Colonic mucosa (tissue), 4 donors: ENCODE data around the gene MEIS2. TPM values are rescaled to one million over a fixed set of nuclear protein-coding genes. Genes with fewer than 3 reads are reported as not detected.

Experiments
- DNase-seq: peaks from one replicate; pipeline ENCODE4 v3.0.0-alpha.2; 2020
- H3K27ac ChIP-seq: fragments of 200-600 bp; one replicate; pipeline ENCODE4 v1.8.0; 2021
- H3K27me3 ChIP-seq: fragments of 200-600 bp; one replicate; pipeline ENCODE4 v1.8.0; 2021
- H3K36me3 ChIP-seq: fragments of 200-600 bp; one replicate; pipeline ENCODE4 v1.8.0; 2021
- H3K4me1 ChIP-seq: fragments of 200-600 bp; one replicate; pipeline ENCODE4 v1.8.0; 2021; ENCODE audit warnings: mild to moderate bottlenecking
- H3K4me3 ChIP-seq: fragments of 200-600 bp; one replicate; pipeline ENCODE4 v1.8.0; 2021
- H3K9ac ChIP-seq, 2 donors: one replicate each; pipeline ENCODE4 v1.7.0; 2013; ENCODE audit warnings: control low read depth in 2 of 2, low read depth in 2 of 2, low read length in 2 of 2
- H3K9me3 ChIP-seq: fragments of 200-600 bp; one replicate; pipeline ENCODE4 v1.8.0; 2021
- CTCF ChIP-seq: fragments of 200-600 bp; IDR thresholded peaks from one replicate; pipeline ENCODE4 v1.8.0; 2022; ENCODE audit warnings: antibody characterized with exemption, mild to moderate bottlenecking
- intact Hi-C: fragments of 100-400 bp; cut with DNase I; formaldehyde crosslinking; loops from one replicate; pipeline ENCODE4 v1.14.1; 2022
- total RNA-seq, 2 donors: library from RNA; stranded (reverse); fragmentation: NEBNext Ultra II Directional in 1 of 2; extraction: Animal tissue kit (Norgen Biotek cat#: 25700) in 1 of 2; gene quantifications; one replicate each; pipeline ENCODE4 v1.2.1, GENCODE V29; 2021
- donor health status: healthy.
- donor health status: DM: no; HTN: no; CAD: no.
- donor health status: DM: no; HTN: no; CAD: no.

The MEIS2 gene
- total RNA-seq, 2 donors from 2014 or later, result 1.7 to 7.6 TPM

- Histone ChIP-seq H3K27me3 (peaks cover 52% of the 10 kb centered on the region), H3K4me3 (peak overlapping the region; percentile 48), H3K36me3 (no peaks in the 10 kb centered on the region), H3K4me1 (no peaks in the 10 kb centered on the region), H3K27ac (peak overlapping the region; percentile 83), H3K9me3 (no peaks in the 10 kb centered on the region), H3K9ac (no peak overlapping the region)
- no peak for DNase-seq
- no peak for TF ChIP-seq CTCF
- intact Hi-C loops, result no loop called here
Observed at GRCh38 chr15:37102305-37103162, 2.2 kb upstream of the MEIS2 start.

DNA sequence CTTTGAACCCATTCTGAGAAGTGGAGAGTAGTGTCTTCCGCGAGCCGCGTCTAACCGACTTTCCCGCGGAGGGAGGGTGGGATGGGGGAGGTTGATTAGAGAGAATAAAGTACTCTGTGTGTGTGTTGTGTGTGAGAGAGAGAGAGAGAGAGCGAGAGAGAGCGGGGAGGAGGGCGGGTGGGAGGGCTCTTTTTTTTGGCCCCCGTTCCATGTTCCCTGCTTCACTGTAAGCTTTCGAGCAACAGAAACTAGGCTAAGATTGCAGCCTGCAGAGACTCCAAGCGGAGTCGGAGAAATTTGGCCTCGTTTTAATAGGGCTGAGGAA, 1.6 kb upstream of the MEIS2 start:
- Histone ChIP-seq H3K4me1 (no peaks in the 10 kb centered on the region), H3K9me3 (no peaks in the 10 kb centered on the region), H3K27ac (peak overlapping the region; percentile 83), H3K9ac (peak overlapping the region; percentile 62 to 65), H3K36me3 (no peaks in the 10 kb centered on the region), H3K27me3 (peaks cover 52% of the 10 kb centered on the region), H3K4me3 (peak overlapping the region; percentile 48)
- DNase-seq, result no peak
- no peak for TF ChIP-seq CTCF
- intact Hi-C loops, result no loop called here

GRCh38 chr15:37100966-37101215, 542 bp upstream of the MEIS2 start:
- intact Hi-C loops, result no loop called here
- peak overlapping the region; percentile 48 for H3K4me3 ChIP-seq
- peak overlapping the region; percentile 62 to 65 for H3K9ac ChIP-seq
- no peaks in the 10 kb centered on the region for H3K36me3 ChIP-seq
- peaks cover 54% of the 10 kb centered on the region for H3K27me3 ChIP-seq
- H3K27ac ChIP-seq, result peak overlapping the region; percentile 83
- no peaks in the 10 kb centered on the region for H3K4me1 ChIP-seq
- no peak for TF ChIP-seq CTCF
- no peak for DNase-seq
- H3K9me3 ChIP-seq, result no peaks in the 10 kb centered on the region

GRCh38 chr15:37099319-37100108, 835 bp downstream of the MEIS2 start:
- Histone ChIP-seq H3K9me3 (no peaks in the 10 kb centered on the region), H3K4me1 (no peaks in the 10 kb centered on the region), H3K9ac (peak overlapping the region; percentile 58 to 68), H3K27ac (peak overlapping the region; percentile 83), H3K36me3 (no peaks in the 10 kb centered on the region), H3K4me3 (peak overlapping the region; percentile 48), H3K27me3 (peaks cover 62% of the 10 kb centered on the region)
- intact Hi-C loops, result no loop called here
- DNase-seq, result no peak
- TF ChIP-seq CTCF, result no peak

DNA sequence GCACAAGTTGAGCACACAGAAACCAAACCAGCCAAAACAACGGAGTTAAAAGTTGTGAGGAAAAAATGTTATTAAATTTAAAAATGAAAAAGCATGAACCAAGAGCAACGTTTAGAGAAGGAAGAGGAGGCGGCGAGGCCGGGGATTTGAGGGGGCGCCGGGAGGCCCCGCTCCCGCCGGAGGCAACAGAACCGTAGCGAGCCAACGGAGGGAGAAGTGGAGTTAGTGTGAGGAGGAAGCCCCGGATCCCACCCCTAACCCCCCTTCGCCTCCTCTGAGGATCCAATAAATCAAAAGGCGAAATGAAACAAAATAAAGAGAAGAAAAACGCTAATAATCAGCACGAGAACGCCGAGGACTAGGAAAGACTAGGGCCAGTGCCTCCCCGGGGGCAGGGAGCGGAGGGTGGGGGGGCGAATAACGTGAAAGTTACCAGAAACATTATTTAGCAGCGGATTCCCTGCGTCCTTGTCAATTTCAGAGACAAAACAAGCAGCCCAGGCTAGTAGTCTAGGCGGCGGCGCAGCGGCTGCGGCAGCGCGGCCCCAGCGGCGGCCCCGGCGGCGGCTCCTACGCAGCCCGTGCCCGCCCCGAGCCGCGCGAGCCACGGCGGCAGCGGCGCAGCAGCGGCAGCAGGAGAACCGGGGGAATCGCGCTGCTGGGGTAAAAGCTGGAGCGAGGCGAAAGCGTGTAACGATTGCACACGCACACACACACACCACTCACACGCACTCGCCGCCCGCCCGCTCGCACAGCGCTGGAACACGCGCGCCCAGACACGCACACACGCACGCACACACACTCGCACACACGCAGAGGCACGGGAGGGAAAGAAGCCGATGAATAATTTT, 1.7 kb downstream of the MEIS2 start:
- no peak for DNase-seq

More for the DNA sequence above, 1.7 kb downstream of the MEIS2 start:
- Histone ChIP-seq H3K27me3 (peaks cover 56% of the 10 kb centered on the region), H3K4me3 (peak overlapping the region; percentile 30), H3K27ac (peak overlapping the region; percentile 14), H3K9me3 (no peaks in the 10 kb centered on the region), H3K9ac (peak overlapping the region; percentile 51 to 57), H3K36me3 (no peaks in the 10 kb centered on the region), H3K4me1 (no peaks in the 10 kb centered on the region)
- TF ChIP-seq CTCF, result no peak
- intact Hi-C loops, result no loop called here
